ELF-1 (cell line): ENCODE data around the gene TACC2.
"Not testable (repeated sequence)": the region's sequence is repeated elsewhere in the genome, so short reads cannot be mapped to it uniquely, and the experiment has no call there.

ENCODE experiments used
- DNase-seq: peaks from one replicate; pipeline ENCODE4 v3.0.0-alpha.2; 2016; ENCODE audit warnings: low read depth, low spot score

Gene TACC2

DNA sequence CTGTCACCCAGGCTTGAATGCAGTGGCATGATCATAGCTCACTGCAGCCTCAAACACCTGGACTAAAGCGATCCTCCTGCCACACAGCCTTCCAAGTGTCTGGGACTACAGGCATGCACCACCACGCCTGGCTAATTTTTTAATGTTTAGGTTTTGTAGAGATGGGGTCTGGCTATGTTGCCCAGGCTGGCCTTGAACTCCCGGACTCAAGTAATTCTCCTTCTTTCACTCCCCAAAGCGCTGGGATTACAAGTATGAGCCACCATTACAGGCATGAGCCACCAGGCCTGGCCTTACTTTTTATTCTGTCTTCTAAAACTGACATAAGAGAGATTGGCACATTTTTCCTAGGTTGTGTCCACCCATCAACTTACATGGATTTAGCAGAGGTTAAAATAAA is 33.3 kb downstream of the TACC2 start:
- no peak for DNase-seq

DNA sequence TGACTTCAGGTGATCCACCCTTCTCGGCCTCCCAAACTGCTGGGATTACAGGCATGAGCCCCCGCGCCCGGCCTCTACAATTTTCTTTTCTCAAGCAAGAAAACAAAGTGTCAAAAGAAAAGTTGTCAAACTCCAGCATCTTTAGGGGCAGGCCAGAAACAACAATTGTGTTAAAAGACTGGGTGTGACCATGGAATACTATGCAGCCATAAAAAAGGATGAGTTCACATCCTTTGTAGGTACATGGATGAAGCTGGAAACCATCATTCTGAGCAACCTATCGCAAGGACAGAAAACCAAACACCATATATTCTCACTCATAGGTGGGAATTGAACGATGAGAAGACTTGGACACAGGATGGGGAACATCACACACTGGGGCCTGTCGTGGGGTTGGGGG is 34.3 kb downstream of the TACC2 start:
- DNase-seq = not testable (repeated sequence)

DNA sequence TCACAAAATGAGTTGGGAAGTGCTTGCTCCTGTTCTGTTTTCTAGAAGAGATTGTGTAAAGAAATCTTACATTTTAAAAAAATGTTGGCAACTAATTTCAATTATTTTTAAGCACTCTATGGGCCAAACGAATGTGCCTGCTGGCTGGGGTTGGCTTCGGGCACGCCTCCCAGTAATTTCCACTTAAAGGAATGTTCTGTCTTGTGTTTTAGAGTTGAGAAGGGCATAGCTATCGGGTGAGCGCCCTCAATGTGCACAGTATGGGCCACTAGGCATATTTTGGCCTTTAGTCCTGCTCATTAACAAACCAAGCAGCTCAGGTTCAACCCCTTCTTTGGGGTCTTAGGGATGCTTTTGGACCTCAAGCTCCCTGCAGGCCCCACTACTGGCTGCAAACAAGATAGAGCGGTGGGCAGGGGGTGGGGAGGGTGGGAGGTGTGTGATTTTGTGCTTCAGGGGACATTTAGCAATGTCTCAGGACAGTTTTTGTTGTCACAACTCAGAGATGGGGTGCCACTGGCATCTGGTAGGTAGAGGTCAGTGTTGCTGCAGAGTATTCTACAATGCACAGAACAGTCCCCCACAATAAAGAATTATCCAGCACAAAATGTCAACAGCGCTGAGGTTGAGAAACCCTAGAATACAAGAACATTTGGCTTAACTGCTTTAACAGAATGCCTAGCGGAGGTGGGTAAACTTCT is 40.7 kb downstream of the TACC2 start:
- DNase-seq = no peak

DNA sequence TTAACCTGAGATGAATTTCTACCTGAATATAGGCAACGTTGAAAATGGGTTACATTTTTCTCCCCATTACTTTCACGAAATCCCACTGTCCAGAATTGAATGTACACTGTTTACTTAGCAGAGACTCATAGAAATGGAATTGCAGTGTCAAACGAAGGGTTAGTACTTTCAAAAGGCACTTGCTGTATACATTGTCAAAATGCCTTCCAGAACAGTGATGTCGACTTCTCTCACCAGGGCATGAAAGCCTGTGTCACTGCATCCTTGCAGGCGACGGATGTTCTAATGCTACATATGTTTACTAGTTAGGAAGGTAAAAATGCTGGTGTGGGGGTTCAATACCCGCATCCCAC is 41.2 kb downstream of the TACC2 start:
- no peak for DNase-seq

DNA sequence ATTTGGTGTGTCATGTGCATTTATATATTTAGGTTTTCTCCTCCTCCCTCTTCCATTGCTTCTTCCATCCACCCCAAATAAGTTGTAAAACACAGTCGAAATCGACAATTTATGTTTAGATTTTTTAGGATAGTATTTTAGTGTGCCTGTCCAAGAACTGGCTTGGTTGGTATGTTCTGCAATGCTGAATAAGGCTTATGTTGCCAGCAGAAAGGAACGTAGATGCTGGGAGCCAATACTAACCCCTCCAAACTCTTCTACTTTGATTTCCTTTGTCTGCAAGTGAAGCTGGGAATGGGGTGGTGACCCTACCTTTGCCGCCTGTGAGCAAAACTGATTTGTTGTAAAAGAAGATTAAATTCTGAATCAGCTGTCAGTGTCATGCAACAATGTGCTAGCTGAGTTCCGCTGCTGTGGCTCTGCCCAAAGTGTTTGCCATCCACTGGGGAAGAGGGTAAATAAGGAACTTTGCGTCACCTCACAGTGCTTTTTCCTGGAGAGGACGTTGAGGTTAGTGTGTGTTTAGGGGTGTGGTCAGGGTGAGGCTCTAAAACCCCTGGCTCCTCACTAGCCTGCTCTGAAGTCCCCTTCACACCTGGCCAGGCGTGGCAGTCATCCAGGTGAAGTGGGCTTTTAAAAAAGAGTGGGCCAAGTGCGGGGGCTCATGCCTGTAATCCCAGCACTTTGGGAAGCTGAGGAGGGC is 44.4 kb downstream of the TACC2 start:
- DNase-seq = no peak

DNA sequence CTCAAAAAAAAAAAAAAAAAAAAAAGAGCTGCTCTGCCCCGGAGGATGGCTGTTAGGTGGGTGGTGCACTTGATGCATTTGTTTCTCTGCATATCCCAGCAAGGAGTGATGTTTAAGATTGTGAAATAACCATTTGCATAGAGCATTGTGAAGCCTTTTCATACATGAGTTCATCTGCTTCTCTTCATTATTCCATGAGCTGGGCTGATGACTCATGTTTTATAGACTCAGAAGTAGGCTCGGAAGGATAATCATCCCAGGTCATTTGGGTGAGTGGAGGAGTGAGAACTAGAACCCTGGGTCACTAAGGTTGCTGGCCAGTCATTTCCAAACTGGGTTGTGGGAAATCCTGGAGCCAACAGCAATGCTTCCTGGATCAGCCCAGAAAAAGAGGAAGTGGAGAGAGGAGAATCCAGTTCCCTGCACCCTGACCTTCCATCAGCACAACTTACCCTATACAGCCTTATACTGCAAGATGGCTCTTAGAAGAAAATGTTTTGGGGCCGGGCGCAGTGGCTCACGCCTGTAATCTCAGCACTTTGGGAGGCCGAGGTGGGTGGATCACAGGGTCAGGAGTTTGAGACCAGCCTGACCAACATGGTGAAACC is 45.3 kb downstream of the TACC2 start:
- DNase-seq = no peak

DNA sequence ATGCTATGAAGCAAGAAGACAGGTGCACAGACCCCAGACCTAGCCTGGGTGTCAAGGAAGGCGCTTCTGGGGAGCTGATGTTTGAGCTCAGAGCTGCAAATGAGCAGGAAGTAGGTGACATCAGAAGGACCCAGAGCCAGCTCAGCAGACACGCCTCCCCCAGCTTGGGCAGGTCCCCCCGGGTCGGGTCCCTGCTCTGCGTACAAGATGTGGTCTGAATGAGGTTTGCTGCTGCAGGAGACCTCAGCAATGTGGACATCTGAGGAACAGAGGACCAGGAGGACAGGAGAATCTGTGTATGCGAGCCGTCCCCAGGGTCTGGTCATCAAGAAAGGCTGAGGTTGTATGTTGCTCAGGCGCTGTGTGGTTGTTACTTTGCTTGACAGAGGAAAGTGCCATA is 51.8 kb downstream of the TACC2 start:
- no peak for DNase-seq

DNA sequence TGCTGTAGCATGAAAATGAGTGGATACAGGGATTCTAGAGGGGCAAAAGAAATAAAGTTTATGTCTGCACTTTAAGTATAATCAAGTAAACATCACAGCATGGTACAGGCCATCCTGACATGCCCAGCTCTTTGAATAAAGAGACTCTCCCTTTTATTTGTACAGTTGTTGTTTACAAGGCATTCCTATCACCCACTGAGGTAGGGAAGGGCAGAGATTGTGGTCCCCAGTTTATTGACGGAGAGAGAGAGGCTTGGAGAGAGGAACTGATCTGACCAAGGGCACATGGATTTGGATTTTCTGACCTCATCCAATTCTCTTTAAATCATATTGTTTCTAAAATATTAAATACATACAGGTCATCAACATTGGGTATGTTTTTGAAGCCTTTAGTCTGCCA is 53.9 kb downstream of the TACC2 start:
- DNase-seq = no peak

DNA sequence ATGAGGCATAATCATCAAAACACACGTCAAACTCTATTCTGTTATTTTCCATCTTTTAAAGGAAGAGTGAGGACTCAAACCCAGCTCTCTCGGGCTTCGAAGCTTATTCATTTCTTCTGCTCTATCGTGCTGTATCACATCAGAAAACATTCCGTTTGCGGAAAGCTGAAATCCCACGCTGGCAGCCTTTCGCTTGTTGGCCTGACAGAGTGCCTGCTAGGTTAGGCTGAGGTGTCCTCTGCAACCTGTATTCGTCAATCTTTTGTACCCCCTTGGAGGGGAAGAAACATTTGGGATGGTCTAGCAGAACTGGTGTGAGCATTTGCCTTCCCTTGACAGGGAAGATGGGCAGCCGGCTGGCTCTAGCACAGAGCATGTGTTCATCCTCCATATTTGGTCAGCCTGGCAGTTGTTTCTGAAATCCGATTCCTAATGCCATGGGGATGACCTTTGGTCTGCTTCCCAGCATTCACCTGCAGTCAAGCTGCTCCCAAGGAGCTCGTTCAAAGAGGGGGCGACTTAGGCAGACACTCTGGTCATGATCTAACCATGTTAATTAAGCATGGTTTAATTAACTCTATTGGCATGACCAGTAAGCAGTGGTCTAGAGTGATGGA is 55.2 kb downstream of the TACC2 start:
- peak; percentile 50 for DNase-seq

DNA sequence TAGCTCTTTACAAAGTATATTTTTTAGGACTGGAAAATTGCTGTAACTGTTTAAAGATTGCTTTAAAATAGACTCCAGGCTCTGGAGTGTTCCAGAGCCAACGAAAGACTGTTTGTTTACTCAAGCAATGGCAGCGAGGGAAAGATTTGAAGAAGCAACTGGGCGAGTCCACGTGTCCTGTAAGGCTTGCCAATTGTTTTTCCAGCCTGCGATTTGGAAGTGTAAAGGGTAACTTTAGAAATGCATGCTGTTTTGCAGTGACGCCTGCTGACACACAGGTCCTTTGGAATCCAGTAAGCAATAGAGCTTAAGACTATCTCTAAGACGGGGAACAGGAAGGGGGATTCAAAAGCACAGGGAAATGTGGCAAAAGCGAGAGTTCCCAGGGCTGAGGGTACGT is 55.8 kb downstream of the TACC2 start:
- peak; percentile 25 for DNase-seq

DNA sequence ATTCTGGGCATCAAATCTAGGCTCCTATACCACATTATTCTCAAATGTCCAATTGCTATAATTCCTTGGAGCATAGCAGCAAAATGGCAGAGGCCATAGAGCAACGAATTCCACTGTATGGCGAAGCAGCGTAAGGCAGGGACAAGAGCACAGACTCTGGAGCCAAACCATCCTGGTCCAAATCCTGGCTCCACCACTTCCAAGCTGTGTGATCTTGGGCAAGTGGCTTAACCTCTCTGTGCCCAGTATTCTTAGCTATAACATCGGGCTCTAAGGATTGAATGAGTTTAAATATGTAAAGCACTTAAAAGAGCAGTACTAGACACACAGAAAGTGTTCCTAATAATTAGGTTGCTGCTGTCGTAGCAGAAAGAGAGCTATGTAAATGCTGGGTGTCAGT is 56.2 kb downstream of the TACC2 start:
- no peak for DNase-seq

DNA sequence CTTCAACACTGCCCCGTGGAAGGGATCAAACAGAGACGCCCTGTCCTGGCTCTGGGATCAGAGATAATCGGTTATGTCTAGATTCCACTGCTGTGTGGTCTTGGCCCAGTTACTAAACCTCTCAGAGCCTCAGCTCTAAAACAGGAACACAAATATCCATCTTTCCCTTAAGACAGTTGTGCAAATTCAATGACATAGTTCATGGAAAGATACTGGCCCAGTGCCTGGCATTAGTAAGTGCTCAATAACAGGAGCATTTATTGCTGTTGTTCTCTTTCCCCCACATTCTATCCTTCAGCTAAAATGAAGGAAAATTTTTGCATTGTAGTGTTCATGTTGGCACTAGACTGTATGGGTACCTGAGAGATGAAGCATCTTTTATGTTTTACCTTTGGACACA is 58.6 kb downstream of the TACC2 start:
- DNase-seq = no peak

DNA sequence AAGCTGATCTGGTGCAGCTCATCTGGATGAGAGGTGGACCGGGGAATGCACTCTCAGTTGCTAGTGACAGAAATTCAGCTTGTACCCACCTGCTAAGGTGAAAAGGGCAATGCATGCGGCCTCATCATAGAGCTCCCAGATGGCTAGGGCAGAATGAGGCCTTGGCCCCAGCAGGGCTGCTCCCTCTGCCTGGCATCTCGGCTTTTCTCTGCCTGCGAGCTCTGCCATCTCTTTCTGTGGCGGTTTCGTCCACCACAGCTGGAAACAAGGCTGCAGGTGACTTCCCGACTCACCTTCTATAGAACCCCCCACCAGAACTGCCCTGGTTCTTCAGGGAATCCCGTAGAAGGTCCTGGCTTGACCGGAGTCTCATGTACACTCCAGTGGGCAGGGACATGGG is 60.1 kb downstream of the TACC2 start:
- no peak for DNase-seq

DNA sequence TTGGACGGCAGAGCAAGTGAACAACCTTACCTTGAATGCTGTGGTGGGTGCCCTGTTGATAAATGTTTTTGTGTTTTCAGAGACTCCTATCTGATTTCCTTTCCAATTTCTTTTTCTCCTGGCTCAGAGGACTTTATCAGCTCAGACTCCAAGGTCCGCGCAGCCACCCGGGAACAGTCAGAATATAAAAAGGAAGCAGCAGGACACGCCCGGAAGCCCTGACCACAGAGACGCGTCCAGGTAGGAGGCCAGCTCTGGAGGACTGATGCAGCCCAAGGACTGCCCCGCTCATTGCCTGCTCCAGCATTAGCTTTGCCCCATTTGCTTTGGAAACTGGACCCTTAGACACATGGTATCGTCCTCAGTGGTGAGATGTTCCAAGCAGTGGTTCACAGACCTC is 61.3 kb downstream of the TACC2 start:
- DNase-seq = no peak

DNA sequence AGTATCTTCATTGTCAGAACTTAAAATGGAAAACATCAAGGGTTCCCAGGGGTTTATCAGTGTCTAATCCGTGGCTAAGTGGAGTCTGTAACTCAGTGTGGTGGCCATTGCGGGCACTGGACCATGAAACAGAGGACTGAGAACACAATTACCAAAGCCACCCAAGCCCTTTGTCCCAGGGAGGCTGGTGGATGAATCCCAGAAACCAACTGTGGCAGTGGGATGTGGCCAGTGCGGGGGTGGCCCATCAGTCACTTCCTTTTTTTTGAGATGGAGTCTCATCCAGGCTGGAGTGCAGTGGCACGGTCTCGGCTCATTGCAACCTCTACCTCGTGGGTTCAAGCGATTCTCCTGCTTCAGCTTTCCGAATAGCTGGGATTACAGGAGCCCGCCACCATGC is 61.8 kb downstream of the TACC2 start:
- DNase-seq = no peak

DNA sequence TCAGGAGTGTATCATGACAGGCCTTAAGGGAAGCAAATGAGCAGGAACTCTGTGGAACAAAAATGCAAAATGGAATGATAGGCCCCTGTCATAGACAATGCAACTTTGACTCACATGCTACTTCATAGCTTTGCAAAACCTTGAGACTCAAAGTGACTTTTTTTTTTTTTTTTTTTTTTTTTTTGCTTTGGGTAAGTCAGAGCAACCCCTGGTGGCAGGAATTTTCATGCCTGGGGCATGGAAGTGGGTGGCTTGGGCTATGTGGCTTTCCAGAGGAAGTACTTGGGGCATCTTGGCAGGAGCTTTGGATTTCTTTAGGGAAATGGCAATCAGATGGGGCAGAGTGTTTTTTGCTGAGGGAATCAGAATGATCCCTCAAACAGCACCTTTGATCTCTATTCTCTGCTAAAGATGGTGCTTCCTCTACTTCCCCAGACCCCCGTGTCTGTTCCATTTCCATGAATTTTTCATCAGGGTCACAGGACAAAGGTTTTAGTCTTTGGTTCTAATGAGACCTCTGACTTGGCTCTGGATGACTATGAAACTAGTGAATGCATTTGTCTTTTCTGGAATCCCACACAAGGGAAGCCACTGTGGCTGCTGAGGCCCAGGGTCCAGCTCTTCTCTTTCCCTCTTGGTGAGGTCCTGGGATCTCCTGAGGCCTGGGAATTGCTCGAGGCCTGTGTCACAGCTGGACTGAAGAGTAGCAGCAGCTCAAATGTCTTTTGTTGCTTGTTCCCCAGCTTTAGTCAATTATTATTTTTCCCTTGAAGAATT is 62.8 kb downstream of the TACC2 start:
- peak; percentile 92 for DNase-seq

DNA sequence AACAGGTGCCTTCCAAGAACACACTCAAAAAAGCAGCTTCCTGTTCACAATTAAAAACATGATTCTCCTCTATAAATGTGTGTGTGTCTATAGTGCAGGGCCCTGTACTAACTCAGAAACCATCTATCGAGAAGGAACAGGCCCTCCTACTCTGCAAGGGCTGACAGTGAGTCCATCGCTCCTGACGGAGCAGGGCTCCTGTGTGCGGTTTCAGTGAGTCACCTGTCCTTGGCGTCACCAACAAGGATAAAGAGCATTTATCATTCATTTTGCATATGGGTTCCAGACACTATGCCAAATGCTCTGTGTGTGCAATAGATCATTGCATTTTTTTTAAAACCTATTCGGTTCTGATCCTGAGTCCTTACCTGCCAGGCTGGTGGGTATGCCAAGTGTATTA is 63.7 kb downstream of the TACC2 start:
- DNase-seq = no peak

DNA sequence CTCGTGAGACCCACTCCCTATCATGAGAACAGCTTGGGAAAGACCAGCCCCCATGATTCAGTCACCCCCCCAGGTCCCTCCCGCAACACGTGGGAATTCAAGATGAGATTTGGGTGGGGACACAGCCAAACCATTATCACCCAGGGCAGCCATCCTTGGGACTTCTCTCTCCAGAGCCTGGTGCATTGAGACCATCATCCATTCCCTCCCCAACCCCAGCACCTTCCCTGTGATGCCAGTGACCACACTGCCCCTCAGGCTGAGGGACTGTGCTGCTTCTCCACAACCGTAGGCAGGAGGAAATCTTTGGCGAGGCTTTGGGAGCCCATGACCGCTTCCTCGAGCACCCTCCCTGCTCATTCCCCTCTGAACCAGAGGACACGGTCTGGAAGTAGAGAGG is 64.4 kb downstream of the TACC2 start:
- DNase-seq = no peak

DNA sequence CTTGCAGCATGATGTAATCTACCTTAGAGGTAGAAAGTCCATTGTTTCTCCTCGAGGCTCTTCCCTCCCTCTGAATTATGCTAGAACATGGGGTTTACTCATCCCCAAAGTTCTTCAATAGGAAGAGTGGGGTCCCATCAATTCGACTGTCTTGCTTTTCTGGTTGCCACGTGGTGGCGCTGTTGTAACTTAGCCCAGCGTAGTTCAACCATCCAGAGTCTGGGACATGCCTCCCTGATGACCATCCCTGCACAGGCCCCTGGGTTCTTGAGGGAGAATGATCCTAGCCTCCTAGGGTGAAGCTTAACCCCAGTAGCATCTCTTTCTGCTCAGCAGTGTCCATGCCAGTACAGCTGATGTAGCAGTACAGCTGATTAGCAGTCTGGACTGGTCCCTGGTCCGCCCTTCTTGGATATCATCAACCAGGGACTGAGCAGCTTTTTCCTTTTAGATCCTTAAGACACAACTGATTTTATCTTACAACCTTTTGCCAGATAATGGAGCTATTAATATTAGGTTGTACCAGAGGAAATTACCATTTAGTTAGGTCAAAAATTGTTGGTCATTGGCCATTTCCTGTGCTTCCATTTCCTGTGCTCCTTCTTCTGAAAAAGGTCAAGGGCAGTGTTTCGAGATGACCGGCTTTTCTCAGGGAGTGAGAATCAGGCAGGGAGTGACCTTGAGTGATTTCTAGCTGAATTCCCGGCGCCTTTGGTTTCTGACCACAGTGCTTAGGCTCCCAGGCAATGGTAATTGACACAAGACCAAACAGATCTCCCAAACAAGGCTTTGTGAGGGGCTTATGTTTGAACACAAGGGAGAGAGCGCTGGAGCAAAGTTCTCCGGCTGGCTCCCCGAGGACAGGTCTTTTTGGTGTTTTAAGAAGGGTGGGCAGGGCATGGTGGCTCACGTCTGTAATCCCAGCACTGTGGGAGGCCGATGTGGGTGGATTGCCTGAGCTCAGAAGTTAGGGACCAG is 65.4 kb downstream of the TACC2 start:
- peak; percentile 63 for DNase-seq

DNA sequence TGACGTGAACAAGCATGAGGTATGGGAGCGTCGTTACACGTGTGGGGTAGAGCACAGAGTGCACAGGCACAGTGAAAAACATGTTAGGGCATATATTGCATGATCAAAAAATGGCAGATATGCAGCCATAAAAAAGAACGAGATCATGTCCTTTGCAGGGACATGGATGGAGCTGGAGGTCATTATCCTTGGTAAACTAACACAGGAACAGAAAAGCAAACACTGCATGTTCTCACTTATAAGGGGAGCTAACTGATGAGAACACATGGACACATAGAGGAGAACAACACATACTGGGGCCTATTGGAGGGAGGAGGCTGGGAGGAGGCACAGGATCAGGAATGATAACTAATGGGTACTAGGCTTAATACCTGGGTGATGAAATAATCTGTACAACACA is 66.3 kb downstream of the TACC2 start:
- no peak for DNase-seq
